Endothelial cell of umbilical vein (primary cell): Measurements from ENCODE around the gene SS18L1.

Experiments
- EZH2 ChIP-seq: IDR thresholded peaks from 2 replicates; pipeline ENCODE4 v1.6.1; 2012; ENCODE audit warnings: borderline replicate concordance, low read depth, mild to moderate bottlenecking, moderate library complexity, low read length, inconsistent platforms; ENCODE audit not compliant: severe bottlenecking
- FOS ChIP-seq: IDR thresholded peaks from 2 replicates; pipeline ENCODE4 v1.6.1; 2011; ENCODE audit warnings: mild to moderate bottlenecking, low read length, moderate library complexity, borderline replicate concordance; ENCODE audit not compliant: insufficient read depth
- MYC ChIP-seq: IDR thresholded peaks from one replicate; pipeline ENCODE4 v1.6.1; 2011; ENCODE audit warnings: mild to moderate bottlenecking, low read depth, low read length
- POLR2A ChIP-seq: IDR thresholded peaks from 2 replicates; pipeline ENCODE4 v1.6.1; 2012; ENCODE audit warnings: low read depth, mild to moderate bottlenecking, control low read depth, low read length
- POLR2AphosphoS5 ChIP-seq: IDR thresholded peaks from 2 replicates; pipeline ENCODE4 v1.6.1; 2012; ENCODE audit warnings: low read depth, mild to moderate bottlenecking, control low read depth, low read length, moderate library complexity; ENCODE audit not compliant: insufficient read depth
- TF ChIP-seq, protein P1 (sequence below), 2 donors: IDR thresholded peaks; 1 replicate in 1 of 2; 2 replicates in 1 of 2; pipeline ENCODE4 v1.5.1; 2011; ENCODE audit warnings: low read length in 2 of 2, mild to moderate bottlenecking in 2 of 2, moderate library complexity in 2 of 2, control low read depth in 1 of 2, inconsistent platforms in 1 of 2, low read depth in 1 of 2; ENCODE audit not compliant: insufficient read depth in 1 of 2; ENCODE audit errors: extremely low read depth in 1 of 2
- TF ChIP-seq, protein P2 (sequence below): IDR thresholded peaks from 2 replicates; pipeline ENCODE4 v1.6.1; 2011; ENCODE audit not compliant: insufficient read depth, insufficient read length

DNA sequence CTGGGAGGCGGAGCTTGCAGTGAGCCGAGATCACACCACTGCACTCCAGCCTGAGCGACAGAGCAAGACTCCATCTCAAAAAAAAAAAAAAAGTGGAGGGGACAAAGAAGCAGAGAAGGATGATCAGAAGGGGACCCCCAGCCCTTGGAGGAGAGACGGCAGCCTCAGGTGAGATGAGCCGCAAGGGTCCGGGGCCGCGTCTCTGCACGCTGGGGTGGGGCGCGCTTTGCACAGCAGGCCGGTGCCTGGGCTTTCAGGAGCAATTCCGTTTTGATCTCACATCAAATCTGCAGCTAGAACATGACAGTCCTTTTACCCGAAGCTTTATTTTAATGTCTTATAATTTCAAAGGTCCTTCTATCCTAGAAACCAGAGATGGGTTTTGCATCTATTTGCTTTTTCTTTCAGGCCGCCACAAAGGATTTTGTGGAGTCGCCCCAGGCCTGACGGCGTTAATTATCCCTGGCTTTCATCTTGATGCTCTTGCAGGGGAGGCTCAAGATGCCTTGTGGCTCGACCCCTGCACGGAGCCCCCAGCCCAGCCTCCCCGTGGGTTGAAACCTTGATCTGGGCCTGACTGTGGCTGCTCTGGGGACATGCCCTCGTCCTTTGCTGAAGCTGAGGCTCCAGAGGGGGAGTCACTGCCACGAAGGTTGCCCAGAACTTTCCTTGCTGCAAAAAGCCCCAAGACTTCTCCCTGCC, 59.3 kb downstream of the SS18L1 start:
- TF ChIP-seq, protein P1, sequence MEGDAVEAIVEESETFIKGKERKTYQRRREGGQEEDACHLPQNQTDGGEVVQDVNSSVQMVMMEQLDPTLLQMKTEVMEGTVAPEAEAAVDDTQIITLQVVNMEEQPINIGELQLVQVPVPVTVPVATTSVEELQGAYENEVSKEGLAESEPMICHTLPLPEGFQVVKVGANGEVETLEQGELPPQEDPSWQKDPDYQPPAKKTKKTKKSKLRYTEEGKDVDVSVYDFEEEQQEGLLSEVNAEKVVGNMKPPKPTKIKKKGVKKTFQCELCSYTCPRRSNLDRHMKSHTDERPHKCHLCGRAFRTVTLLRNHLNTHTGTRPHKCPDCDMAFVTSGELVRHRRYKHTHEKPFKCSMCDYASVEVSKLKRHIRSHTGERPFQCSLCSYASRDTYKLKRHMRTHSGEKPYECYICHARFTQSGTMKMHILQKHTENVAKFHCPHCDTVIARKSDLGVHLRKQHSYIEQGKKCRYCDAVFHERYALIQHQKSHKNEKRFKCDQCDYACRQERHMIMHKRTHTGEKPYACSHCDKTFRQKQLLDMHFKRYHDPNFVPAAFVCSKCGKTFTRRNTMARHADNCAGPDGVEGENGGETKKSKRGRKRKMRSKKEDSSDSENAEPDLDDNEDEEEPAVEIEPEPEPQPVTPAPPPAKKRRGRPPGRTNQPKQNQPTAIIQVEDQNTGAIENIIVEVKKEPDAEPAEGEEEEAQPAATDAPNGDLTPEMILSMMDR (IDR thresholded peaks at IDR 0.05; ENCODE audit: extremely low read depth in 1 of 2, insufficient read depth in 1 of 2, low read depth in 1 of 2, low read length in 2 of 2): no peak
- TF ChIP-seq EZH2 (no peak), POLR2A (no peak), POLR2AphosphoS5 (no peak), MYC (no peak), FOS (no peak)
- TF ChIP-seq, protein P2, sequence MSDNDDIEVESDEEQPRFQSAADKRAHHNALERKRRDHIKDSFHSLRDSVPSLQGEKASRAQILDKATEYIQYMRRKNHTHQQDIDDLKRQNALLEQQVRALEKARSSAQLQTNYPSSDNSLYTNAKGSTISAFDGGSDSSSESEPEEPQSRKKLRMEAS: no peak
